Stimulated activated CD4-positive, alpha-beta T cell treated with anti-CD3 and anti-CD28 coated beads, TNF-alpha, amount 100 ng/mL, for 1 hour (primary cell): Measurements from ENCODE around the gene ZNF619.

ENCODE experiments used
- DNase-seq, 3 donors: peaks; one replicate each; pipeline ENCODE4 v3.0.0-alpha.2; 2020; ENCODE audit warnings: low read depth in 3 of 3, low spot score in 1 of 3

The ZNF619 gene

GRCh38 chr3:40464339-40465110 lies 12.4 kb upstream of the ZNF619 start:
- DNase-seq, result no peak

- DNase-seq, result no peak
Measured at GRCh38 chr3:40465111-40465407, 11.9 kb upstream of the ZNF619 start.

- DNase-seq, result no peak
Measured at GRCh38 chr3:40465456-40465855, 11.5 kb upstream of the ZNF619 start.

- DNase-seq, result no peak
Measured at GRCh38 chr3:40468018-40468417, 8.9 kb upstream of the ZNF619 start.

GRCh38 chr3:40470701-40471100 lies 6.2 kb upstream of the ZNF619 start:
- DNase-seq, result no peak

- DNase-seq, result no peak
Measured at GRCh38 chr3:40477666-40478065, 744 bp downstream of the ZNF619 start.

- no peak for DNase-seq
Measured at GRCh38 chr3:40487172-40487571, 10.2 kb downstream of the ZNF619 start.

GRCh38 chr3:40490916-40491315 lies 14.0 kb downstream of the ZNF619 start:
- no peak for DNase-seq

GRCh38 chr3:40494698-40495097 lies 17.8 kb downstream of the ZNF619 start:
- DNase-seq, result no peak

- no peak for DNase-seq
Measured at GRCh38 chr3:40497288-40497687, 20.4 kb downstream of the ZNF619 start.

- DNase-seq, result no peak
Measured at GRCh38 chr3:40499952-40500351, 23.0 kb downstream of the ZNF619 start.

GRCh38 chr3:40502034-40502433 lies 25.1 kb downstream of the ZNF619 start:
- no peak for DNase-seq

GRCh38 chr3:40504636-40505430 lies 27.9 kb downstream of the ZNF619 start:
- DNase-seq, result no peak

- DNase-seq, result peak in 2 of 3 donors; percentile 23 to 30
Measured at GRCh38 chr3:40505599-40506462, 28.9 kb downstream of the ZNF619 start, which contains the start of gene ZNF620. ZNF620 (plus strand) TSS chr3:40506039; CDS start chr3:40506353, 314 bp downstream.

- no peak for DNase-seq
Measured at GRCh38 chr3:40511031-40511718, 34.3 kb downstream of the ZNF619 start.

- no peak for DNase-seq
Measured at GRCh38 chr3:40516201-40516600, 39.3 kb downstream of the ZNF619 start.

GRCh38 chr3:40518067-40518466 lies 41.1 kb downstream of the ZNF619 start:
- DNase-seq, result no peak

- no peak for DNase-seq
Measured at GRCh38 chr3:40518848-40519247, 41.9 kb downstream of the ZNF619 start.

- no peak for DNase-seq
Measured at GRCh38 chr3:40521254-40521653, 44.3 kb downstream of the ZNF619 start.

GRCh38 chr3:40523781-40524180 lies 46.9 kb downstream of the ZNF619 start:
- DNase-seq, result no peak

GRCh38 chr3:40524222-40524567 lies 47.3 kb downstream of the ZNF619 start:
- no peak for DNase-seq
